NCI-H1105 treated with DMSO at 0.1 percent for 48 hours (cell line): Measurements from ENCODE around the gene FABP7.
A peak's percentile ranks its signal among the peaks of the same experiment; 100 is the strongest.

Source experiments
- DNase-seq: peaks from one replicate; lab custom pipeline; 2025; lab: John Stamatoyannopoulos, UW

Gene FABP7

GRCh38 chr6:122799140-122799745 lies 19.7 kb downstream of the FABP7 start:
- DNase-seq, result no peak

GRCh38 chr6:122799916-122800686 lies 20.6 kb downstream of the FABP7 start:
- DNase-seq, result no peak

- no peak for DNase-seq
Measured at GRCh38 chr6:122800906-122801305, 21.4 kb downstream of the FABP7 start.

- DNase-seq, result no peak
Measured at GRCh38 chr6:122801397-122801796, 21.9 kb downstream of the FABP7 start.

GRCh38 chr6:122803171-122803661 lies 23.7 kb downstream of the FABP7 start:
- no peak for DNase-seq

GRCh38 chr6:122804962-122805485 lies 25.5 kb downstream of the FABP7 start:
- no peak for DNase-seq

- no peak for DNase-seq
Measured at GRCh38 chr6:122806291-122806690, 26.8 kb downstream of the FABP7 start.

GRCh38 chr6:122808121-122808885 lies 28.8 kb downstream of the FABP7 start:
- no peak for DNase-seq

GRCh38 chr6:122809001-122809400 lies 29.5 kb downstream of the FABP7 start:
- no peak for DNase-seq

GRCh38 chr6:122809691-122810090 lies 30.2 kb downstream of the FABP7 start:
- DNase-seq, result no peak

- DNase-seq, result no peak
Measured at GRCh38 chr6:122810189-122810588, 30.7 kb downstream of the FABP7 start.

- DNase-seq, result no peak
Measured at GRCh38 chr6:122817358-122817757, 37.8 kb downstream of the FABP7 start.

GRCh38 chr6:122817766-122818165 lies 38.2 kb downstream of the FABP7 start:
- DNase-seq, result no peak

- peak; percentile 38 for DNase-seq
Measured at GRCh38 chr6:122818866-122819265, 39.4 kb downstream of the FABP7 start.

- no peak for DNase-seq
Measured at GRCh38 chr6:122821095-122821494, 41.6 kb downstream of the FABP7 start.

GRCh38 chr6:122825163-122825562 lies 45.6 kb downstream of the FABP7 start:
- DNase-seq, result no peak

GRCh38 chr6:122829456-122829855 lies 49.9 kb downstream of the FABP7 start:
- no peak for DNase-seq

- no peak for DNase-seq
Measured at GRCh38 chr6:122831511-122831910, 52.0 kb downstream of the FABP7 start.

- no peak for DNase-seq
Measured at GRCh38 chr6:122832459-122832858, 52.9 kb downstream of the FABP7 start.

GRCh38 chr6:122833021-122833491 lies 53.5 kb downstream of the FABP7 start:
- no peak for DNase-seq
